Gastrocnemius medialis (tissue), 4 donors: ENCODE results near the gene CLDN6. TPM values are rescaled to one million over a fixed set of nuclear protein-coding genes. Genes with fewer than 3 reads are reported as not detected.

Experiments
- ATAC-seq, 2 donors: fragments of 150-250 bp; one replicate each; pipeline ENCODE4 v1.9.1; 2016
- DNase-seq, 2 donors: peaks; one replicate each; pipeline ENCODE4 v3.0.0-alpha.2; 2019
- H3K27ac ChIP-seq, 4 donors: fragments of 200-600 bp; sonication (generic); 1 replicate in 1 of 4; 2 replicates in 3 of 4; pipeline ENCODE4 v1.5.1; 2016 to 2018; ENCODE audit warnings: mild to moderate bottlenecking in 2 of 4, moderate library complexity in 1 of 4
- H3K27me3 ChIP-seq, 3 donors: fragments of 200-600 bp; sonication (generic) in 2 of 3; 1 replicate in 1 of 3; 2 replicates in 2 of 3; pipeline versions ENCODE4 v1.5.1 to v1.6.0; 2016 to 2019; ENCODE audit warnings: mild to moderate bottlenecking in 1 of 3, moderate library complexity in 1 of 3
- H3K36me3 ChIP-seq, 2 donors: fragments of 200-600 bp; sonication (generic) in 1 of 2; one replicate each; pipeline ENCODE4 v1.5.1; 2017 to 2018
- H3K4me1 ChIP-seq, 2 donors: fragments of 200-600 bp; sonication (generic) in 1 of 2; one replicate each; pipeline ENCODE4 v1.5.1; 2016 to 2017; ENCODE audit warnings: mild to moderate bottlenecking in 2 of 2
- H3K4me3 ChIP-seq, 4 donors: fragments of 200-600 bp; sonication (generic) in 3 of 4; 1 replicate in 1 of 4; 2 replicates in 3 of 4; pipeline ENCODE4 v1.5.1; 2016 to 2019; ENCODE audit warnings: mild to moderate bottlenecking in 2 of 4
- H3K9me3 ChIP-seq, 3 donors: fragments of 200-600 bp; sonication (generic) in 2 of 3; 1 replicate in 1 of 3; 2 replicates in 2 of 3; pipeline ENCODE4 v1.5.1; 2016 to 2019
- CTCF ChIP-seq, 5 experiments: fragments of 450-650 bp in 3 of 5; fragments of 200-600 bp in 2 of 5; sonication (generic) in 2 of 5; IDR thresholded peaks in 4 of 5; conservative IDR thresholded peaks in 1 of 5; 1 replicate in 4 of 5; 2 replicates in 1 of 5; pipeline ENCODE4 v1.5.1; 2016 to 2019; ENCODE audit warnings: antibody characterized with exemption in 5 of 5, mild to moderate bottlenecking in 3 of 5, moderate library complexity in 3 of 5
- POLR2A ChIP-seq, 2 donors: fragments of 450-650 bp; IDR thresholded peaks; one replicate each; pipeline ENCODE4 v1.6.1; 2017; ENCODE audit warnings: antibody characterized with exemption in 2 of 2, mild to moderate bottlenecking in 2 of 2, moderate library complexity in 2 of 2
- in situ Hi-C, 4 donors: fragments of 200-750 bp; cut with MboI; loops; one replicate each; pipeline versions ENCODE4 v1.15.0 to v1.8.0; 2017; ENCODE audit warnings: low sequenced_read_pairs in 4 of 4
- intact Hi-C: fragments of 100-400 bp; cut with DNase I; formaldehyde crosslinking; loops from one replicate; pipeline ENCODE4 v1.15.1; 2023; ENCODE audit warnings: low total_unique reads
- total RNA-seq, 4 donors: library from RNA; depleted of rRNA; stranded (reverse); fragments of >200 nt; gene quantifications; one replicate each; pipeline versions ENCODE4 v1.1.0 to v1.2.3, GENCODE V29; 2016

Gene CLDN6
- total RNA-seq, 4 donors from 2014 or later, result 0.55 TPM; not detected in 3

GRCh38 chr16:3063625-3064386 is 45.8 kb upstream of the CLDN6 start:
- no peaks in the 10 kb centered on the region for H3K9me3 ChIP-seq
- peaks cover 44 to 47% of the 10 kb centered on the region in 2 donors for H3K4me1 ChIP-seq
- H3K4me3 ChIP-seq, result no peak overlapping the region
- no peak for ATAC-seq
- no peaks in the 10 kb centered on the region for H3K27me3 ChIP-seq
- in situ Hi-C loops (loop anchor here in 3 of 4 donors (5.0 to 10.0 kb wide), 4 partner anchors 61 to 103 kb away; no protein-coding TSS in a partner anchor), intact Hi-C loops (no loop called here)
- peak overlapping the region in 3 of 4 donors; percentile 75 to 85 (median 76) for H3K27ac ChIP-seq
- DNase-seq, result no peak
- H3K36me3 ChIP-seq, result no peaks in the 10 kb centered on the region
- no peak for TF ChIP-seq CTCF (IDR thresholded peaks at IDR 0.05 in 4 of 5, conservative IDR thresholded peaks at IDR 0.05 in 1 of 5)
- no peak for TF ChIP-seq POLR2A (IDR thresholded peaks at IDR 0.05)

- ATAC-seq, result peak in 1 of 2 donors; percentile 0
- TF ChIP-seq POLR2A (IDR thresholded peaks at IDR 0.05) (no peak), CTCF (IDR thresholded peaks at IDR 0.05 in 4 of 5, conservative IDR thresholded peaks at IDR 0.05 in 1 of 5) (no peak)
- intact Hi-C loops, result no loop called here
- Histone ChIP-seq H3K4me3 (no peak overlapping the region), H3K4me1 (peaks cover 44 to 56% of the 10 kb centered on the region in 2 donors), H3K27me3 (no peaks in the 10 kb centered on the region), H3K36me3 (no peaks in the 10 kb centered on the region), H3K27ac (peak overlapping the region; percentile 69 to 85 (median 82)), H3K9me3 (no peaks in the 10 kb centered on the region)
- in situ Hi-C loops, result loop anchor here in 3 of 4 donors (5.0 to 10.0 kb wide), 4 partner anchors 62 to 105 kb away; no protein-coding TSS in a partner anchor
- DNase-seq, result no peak
These were observed 44.6 kb upstream of the CLDN6 start for GRCh38 chr16:3062553-3062952.

GRCh38 chr16:3060339-3061127 is 42.5 kb upstream of the CLDN6 start:
- ATAC-seq (peak in 1 of 2 donors; percentile 9), DNase-seq (no peak)

More at GRCh38 chr16:3060339-3061127, 42.5 kb upstream of the CLDN6 start:
- H3K4me3 ChIP-seq, result peak overlapping the region in 1 of 4 donors; percentile 18
- H3K27ac ChIP-seq, result peak overlapping the region; percentile 79 to 85 (median 83)
- H3K36me3 ChIP-seq, result no peaks in the 10 kb centered on the region
- H3K27me3 ChIP-seq, result no peaks in the 10 kb centered on the region
- in situ Hi-C loops, result loop anchor here in 3 of 4 donors (5.0 to 10.0 kb wide), 4 partner anchors 64 to 107 kb away; no protein-coding TSS in a partner anchor
- peaks cover 40 to 50% of the 10 kb centered on the region in 2 donors for H3K4me1 ChIP-seq
- intact Hi-C loops, result no loop called here
- TF ChIP-seq POLR2A (IDR thresholded peaks at IDR 0.05) (no peak), CTCF (IDR thresholded peaks at IDR 0.05 in 4 of 5, conservative IDR thresholded peaks at IDR 0.05 in 1 of 5) (no peak)
- H3K9me3 ChIP-seq, result no peaks in the 10 kb centered on the region
